Glomerular visceral epithelial cell (primary cell): Measurements from ENCODE around the gene RFPL1.
"Not testable (repeated sequence)": the region's sequence is repeated elsewhere in the genome, so short reads cannot be mapped to it uniquely, and the experiment has no call there.

Source experiments
- DNase-seq: peaks from one replicate; pipeline ENCODE4 v3.0.0-alpha.2; 2016; ENCODE audit errors: extremely low spot score

RFPL1 gene

DNA sequence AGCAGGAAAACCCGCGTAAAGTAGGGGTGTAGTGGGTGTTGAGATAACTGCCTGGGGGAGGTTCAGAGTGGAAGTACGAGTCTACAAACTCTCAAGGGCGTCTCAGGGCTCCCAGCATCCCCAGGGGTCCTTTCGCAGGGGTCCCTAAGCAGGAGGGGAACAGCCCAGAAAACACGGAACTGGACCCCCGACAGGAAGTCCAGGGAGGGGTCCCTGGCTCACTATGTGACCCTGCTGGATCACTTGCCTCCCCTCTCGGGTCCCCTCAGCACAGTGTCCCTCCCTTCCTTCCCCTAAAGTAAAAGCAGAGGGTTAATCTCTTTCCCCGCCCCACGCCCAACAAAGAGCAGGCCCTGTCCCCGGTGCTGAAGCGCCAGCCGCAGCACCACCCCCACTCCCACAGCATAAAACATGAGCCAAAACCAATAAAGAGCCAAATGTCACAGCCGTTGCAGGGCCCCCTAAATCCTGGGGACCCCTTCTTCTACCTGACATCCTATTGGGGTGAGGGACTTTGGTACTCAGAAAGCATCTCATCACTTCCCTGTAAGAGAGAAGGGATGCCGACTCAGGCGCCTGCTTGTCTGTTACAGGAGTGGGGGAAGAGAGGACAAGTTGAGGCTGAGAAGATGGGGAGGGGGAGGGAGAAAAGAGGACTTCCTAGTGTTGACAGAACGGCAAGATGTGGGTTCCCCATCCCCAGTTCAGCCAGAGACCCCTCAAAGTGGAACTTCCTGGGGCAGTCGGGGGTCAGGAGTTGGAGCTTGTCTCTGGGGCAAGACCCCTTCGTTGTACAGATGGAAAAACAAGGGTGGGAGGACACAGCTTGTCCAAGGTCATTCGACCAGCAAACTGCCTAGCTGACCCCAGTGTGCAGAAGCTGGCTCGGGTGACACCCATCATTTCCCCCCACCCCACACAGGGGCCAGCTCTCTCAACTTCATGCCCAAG is 40.2 kb downstream of the RFPL1 start:
- DNase-seq: no peak

DNA sequence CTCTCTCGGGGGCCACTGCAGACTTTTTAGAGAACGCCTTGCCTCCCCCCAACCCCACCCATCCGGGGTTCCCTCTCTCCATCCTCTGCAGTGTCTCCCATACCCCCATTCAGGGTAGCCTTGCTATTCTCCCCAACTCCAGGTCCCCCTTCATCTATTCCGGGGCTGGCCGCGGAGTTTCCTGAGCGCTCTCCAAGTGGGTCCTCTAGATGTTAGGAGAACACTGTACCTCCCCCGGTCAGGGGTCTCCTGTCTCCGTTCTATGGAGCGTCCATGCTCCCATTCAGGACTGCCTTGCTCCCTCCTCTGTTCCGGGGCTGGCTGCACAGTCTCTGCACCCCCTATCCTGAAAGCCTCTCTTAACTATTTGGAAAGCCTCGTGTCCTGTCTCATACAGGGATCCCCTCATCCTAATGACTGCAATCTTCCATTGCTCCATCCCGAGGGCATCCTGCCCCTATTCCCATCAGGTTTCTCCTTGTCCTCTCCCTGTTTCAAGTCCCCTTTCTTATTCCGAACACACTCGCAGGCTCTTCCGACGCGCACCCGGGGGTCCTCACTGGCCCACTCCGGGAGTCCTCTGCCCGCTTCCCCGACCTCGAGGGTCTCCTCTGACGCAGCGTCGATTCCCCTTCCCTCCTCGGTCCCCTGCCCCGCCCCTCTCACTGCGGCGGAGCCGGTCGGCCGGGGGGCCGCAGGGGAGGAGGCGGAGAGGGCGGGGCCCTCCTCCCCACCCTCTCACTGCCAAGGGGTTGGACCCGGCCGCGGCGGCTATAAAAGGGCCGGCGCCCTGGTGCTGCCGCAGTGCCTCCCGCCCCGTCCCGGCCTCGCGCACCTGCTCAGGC is 41.3 kb downstream of the RFPL1 start, which contains the start of gene NEFH:
Gene NEFH, plus strand, starts transcription at position 802 of the 845 bp plus-strand sequence. CDS start 45 bp downstream, outside the sequence.
- DNase-seq: no peak

DNA sequence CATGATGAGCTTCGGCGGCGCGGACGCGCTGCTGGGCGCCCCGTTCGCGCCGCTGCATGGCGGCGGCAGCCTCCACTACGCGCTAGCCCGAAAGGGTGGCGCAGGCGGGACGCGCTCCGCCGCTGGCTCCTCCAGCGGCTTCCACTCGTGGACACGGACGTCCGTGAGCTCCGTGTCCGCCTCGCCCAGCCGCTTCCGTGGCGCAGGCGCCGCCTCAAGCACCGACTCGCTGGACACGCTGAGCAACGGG is 41.8 kb downstream of the RFPL1 start:
- no peak for DNase-seq

DNA sequence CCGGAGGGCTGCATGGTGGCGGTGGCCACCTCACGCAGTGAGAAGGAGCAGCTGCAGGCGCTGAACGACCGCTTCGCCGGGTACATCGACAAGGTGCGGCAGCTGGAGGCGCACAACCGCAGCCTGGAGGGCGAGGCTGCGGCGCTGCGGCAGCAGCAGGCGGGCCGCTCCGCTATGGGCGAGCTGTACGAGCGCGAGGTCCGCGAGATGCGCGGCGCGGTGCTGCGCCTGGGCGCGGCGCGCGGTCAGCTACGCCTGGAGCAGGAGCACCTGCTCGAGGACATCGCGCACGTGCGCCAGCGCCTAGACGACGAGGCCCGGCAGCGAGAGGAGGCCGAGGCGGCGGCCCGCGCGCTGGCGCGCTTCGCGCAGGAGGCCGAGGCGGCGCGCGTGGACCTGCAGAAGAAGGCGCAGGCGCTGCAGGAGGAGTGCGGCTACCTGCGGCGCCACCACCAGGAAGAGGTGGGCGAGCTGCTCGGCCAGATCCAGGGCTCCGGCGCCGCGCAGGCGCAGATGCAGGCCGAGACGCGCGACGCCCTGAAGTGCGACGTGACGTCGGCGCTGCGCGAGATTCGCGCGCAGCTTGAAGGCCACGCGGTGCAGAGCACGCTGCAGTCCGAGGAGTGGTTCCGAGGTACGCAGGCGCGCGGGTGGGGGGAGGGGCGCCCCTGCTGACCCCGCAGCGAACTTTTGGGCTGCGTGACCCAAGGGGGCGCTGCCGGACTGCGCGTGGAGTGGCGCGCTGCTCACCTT is 42.3 kb downstream of the RFPL1 start:
- peak; percentile 35 for DNase-seq

DNA sequence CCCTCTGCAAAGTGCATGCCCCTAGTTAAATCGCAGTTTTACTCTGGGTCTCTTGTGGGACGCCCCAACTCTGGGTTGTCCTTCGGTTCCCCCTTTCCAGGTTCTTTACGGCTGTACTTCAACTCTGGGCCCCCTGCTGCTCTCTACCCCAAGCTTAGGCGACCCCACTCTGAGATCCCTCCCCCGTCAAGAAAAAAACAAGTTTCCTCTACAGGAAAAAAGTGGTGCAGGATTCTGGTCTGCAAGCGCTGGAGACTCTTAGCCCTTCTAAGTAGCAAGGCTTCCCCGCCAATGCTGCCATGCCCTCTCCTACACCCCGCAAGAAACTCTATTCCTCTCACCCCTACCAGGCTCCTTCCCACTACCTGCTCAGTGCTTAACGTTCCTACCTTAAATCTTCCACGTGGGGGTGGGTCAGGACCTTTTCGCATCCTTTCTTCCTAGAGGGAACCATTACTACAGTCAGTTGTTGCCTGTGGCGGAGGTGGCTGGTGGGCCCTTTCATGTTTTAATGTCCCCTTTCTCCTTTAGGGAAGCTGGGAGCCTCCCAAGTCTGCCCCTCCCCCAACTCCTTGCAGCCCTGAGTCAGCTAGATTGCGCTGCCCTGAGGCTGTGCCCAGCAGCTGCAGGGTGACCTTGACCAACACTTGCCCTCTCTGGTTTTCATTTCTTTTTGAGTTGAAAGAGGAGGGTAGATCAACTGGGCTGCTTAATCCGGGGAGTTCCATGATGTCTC is 43.0 kb downstream of the RFPL1 start:
- DNase-seq: no peak

DNA sequence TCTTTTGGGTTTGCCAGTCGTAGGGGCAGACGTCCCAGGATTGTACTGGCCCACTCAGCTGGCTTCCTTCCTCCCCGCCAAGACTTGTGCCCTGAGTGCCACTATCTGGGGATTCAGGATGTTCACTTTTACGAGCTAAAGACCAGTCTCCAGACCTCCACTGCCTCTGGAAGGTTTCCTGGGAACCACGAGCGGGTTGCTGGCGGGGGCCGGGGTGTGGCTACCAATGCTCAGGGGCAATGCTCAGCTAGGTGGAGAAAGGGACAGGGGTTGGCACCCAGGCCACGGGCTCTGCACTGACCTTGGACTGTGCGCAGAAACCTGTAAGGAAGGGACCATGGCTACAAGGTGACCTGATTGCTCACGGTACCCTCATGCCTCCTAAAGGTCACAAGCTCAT is 43.9 kb downstream of the RFPL1 start:
- DNase-seq: no peak

DNA sequence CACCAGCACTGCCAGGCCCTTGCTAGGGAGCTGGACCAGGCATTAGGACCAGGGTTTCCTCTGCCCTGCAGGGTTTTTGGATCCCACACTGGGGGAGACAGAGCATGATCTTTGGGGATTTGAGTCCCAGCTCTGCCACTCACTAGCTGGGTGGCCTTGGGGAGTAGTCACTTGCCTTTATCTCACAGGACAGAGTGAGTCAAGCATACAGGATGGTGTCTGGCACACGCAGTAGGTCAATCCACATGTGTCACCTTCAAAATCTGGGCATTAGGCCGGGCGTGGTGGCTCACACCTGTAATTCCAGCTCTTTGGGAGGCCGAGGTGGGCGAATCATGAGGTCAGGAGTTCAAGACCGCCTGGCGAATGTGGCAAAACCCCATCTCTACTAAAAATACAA is 44.3 kb downstream of the RFPL1 start:
- DNase-seq: no peak

DNA sequence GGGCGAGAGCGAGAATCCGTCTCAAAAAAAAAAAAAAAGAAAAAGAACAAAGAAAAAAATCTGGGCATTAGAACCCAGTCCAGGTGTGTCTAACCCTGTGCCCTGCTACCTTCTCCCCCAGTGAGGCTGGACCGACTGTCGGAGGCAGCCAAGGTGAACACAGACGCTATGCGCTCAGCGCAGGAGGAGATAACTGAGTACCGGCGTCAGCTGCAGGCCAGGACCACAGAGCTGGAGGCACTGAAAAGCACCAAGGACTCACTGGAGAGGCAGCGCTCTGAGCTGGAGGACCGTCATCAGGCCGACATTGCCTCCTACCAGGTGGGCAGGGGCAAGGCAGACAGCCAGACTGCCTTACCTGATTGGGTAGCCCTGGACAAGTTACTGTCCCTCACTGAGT is 44.9 kb downstream of the RFPL1 start:
- DNase-seq: no peak

DNA sequence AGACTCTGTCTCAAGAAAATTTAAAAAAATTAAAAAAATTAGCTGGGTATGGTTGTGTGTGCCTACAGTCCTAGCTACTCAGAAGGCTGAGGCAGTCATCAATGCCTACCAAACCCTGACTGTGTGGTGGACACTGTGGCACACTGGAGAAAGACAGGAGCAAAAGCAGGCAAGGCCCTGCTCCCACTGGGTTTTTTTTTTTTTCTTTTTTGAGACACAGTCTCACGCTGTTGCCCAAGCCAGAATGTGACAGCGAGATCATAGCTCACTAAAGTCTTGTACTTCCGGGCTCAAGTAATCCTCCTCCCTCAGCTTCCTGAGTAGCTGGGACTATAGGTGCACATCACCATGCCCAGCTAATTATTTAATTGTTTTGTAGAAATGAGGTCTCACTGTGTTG is 46.3 kb downstream of the RFPL1 start:
- no peak for DNase-seq

DNA sequence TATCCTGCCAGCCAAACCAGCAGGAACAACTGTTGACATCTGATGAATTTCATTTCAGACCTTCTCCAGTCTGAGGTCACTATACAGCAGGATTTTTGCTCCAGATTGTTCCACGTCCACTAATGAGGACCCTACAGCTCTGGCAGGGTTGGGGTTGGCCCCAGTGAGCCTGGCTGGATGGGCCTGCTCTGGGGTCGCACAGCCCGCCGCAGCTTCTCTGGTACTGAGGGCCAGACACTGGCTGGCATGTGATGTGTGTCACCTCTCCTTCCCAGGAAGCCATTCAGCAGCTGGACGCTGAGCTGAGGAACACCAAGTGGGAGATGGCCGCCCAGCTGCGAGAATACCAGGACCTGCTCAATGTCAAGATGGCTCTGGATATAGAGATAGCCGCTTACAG is 47.1 kb downstream of the RFPL1 start:
- DNase-seq: no peak

DNA sequence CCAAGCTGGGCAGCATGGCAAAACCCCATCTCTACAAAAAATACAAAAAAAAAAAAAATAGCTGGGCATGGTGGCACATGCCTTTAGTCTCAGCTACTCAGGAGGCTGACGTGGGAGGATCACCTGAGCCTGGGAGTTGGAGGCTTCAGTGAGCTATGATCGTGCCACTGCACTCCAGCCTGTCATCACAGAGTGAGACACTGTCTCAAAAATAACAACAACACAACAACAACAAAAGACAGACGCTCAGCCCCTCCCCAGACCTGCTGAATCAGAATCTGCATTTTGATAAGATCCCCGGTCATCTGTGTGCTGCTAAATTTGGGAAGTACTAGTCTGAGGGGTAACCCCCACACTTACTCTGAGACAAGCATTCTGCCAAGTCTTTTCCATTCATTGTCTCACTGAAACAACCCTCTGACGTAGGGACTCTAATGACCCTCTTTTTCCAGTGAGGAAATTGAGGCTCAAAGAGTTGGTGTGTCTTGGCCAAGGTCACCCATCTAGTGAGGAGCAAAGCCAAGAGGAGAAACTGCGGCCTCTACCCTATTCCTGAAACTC is 49.1 kb downstream of the RFPL1 start:
- no peak for DNase-seq

DNA sequence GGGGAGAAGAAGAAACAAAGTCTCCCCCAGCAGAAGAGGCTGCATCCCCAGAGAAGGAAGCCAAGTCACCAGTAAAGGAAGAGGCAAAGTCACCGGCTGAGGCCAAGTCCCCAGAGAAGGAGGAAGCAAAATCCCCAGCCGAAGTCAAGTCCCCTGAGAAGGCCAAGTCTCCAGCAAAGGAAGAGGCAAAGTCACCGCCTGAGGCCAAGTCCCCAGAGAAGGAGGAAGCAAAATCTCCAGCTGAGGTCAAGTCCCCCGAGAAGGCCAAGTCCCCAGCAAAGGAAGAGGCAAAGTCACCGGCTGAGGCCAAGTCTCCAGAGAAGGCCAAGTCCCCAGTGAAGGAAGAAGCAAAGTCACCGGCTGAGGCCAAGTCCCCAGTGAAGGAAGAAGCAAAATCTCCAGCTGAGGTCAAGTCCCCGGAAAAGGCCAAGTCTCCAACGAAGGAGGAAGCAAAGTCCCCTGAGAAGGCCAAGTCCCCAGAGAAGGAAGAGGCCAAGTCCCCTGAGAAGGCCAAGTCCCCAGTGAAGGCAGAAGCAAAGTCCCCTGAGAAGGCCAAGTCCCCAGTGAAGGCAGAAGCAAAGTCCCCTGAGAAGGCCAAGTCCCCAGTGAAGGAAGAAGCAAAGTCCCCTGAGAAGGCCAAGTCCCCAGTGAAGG is 50.9 kb downstream of the RFPL1 start:
- DNase-seq: not testable (repeated sequence)

DNA sequence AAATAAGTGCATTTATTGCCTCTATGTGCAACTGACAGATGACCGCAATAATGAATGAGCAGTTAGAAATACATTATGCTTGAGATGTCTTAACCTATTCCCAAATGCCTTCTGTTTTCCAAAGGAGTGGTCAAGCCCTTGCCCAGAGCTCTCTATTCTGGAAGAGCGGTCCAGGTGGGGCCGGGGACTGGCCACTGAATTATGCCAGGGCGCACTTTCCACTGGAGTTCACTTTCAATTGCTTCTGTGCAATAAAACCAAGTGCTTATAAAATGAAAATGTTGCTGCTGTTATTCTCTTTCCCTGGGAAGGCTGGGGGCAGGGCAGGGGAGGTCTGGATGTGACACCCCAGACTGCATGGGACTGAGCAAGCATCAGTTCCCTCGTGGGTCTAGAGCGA is 52.6 kb downstream of the RFPL1 start:
- DNase-seq: no peak
